Neural crest cell (in vitro differentiated cells): ENCODE measurements around the gene IL6. TPM values are rescaled to one million over a fixed set of nuclear protein-coding genes. Genes with fewer than 3 reads are reported as not detected.

Source experiments
- DNase-seq: peaks from one replicate; pipeline ENCODE4 v3.0.0; 2021; ENCODE audit warnings: low read depth, mixed read lengths, low spot score
- H3K27ac Mint-ChIP-seq: one replicate; pipeline ENCODE4 v1.8.0; 2021; ENCODE audit warnings: mild to moderate bottlenecking, mixed read lengths; ENCODE audit not compliant: unreplicated experiment
- H3K27me3 Mint-ChIP-seq: 2 replicates; pipeline ENCODE4 v1.8.0; 2021; ENCODE audit warnings: low read depth, mild to moderate bottlenecking, mixed read lengths
- H3K36me3 Mint-ChIP-seq: 2 replicates; pipeline ENCODE4 v1.8.0; 2021; ENCODE audit warnings: low read depth, mild to moderate bottlenecking, mixed read lengths
- H3K4me1 Mint-ChIP-seq: 2 replicates; pipeline ENCODE4 v1.8.0; 2021; ENCODE audit warnings: mixed read lengths
- H3K4me3 Mint-ChIP-seq: one replicate; pipeline ENCODE4 v1.8.0; 2021; ENCODE audit warnings: mild to moderate bottlenecking, mixed read lengths
- H3K9me3 Mint-ChIP-seq: 2 replicates; pipeline ENCODE4 v1.8.0; 2021; ENCODE audit warnings: mixed read lengths
- CTCF ChIP-seq: fragments of 200-600 bp; sonication (generic); conservative IDR thresholded peaks from 2 replicates; pipeline ENCODE4 v1.5.0; 2021; ENCODE audit warnings: antibody characterized with exemption, mild to moderate bottlenecking
- total RNA-seq: library from RNA; stranded (reverse); gene quantifications from 2 replicates; pipeline ENCODE4 v1.2.1, GENCODE V29; 2021

IL6 gene
- total RNA-seq, 1 donor from 2014 or later = not detected

GRCh38 chr7:22729180-22729825 lies 2.3 kb downstream of the IL6 start:
- H3K27me3 Mint-ChIP-seq = peaks cover 23% of the 10 kb centered on the region
- H3K4me1 Mint-ChIP-seq = peaks cover 14% of the 10 kb centered on the region
- no peak for TF ChIP-seq CTCF
- no peak overlapping the region for H3K4me3 Mint-ChIP-seq
- no peaks in the 10 kb centered on the region for H3K9me3 Mint-ChIP-seq
- H3K36me3 Mint-ChIP-seq = no peaks in the 10 kb centered on the region
- H3K27ac Mint-ChIP-seq = no peak overlapping the region
- DNase-seq = no peak

- H3K4me3 Mint-ChIP-seq = no peak overlapping the region
- peaks cover 23% of the 10 kb centered on the region for H3K27me3 Mint-ChIP-seq
- no peak overlapping the region for H3K27ac Mint-ChIP-seq
- H3K36me3 Mint-ChIP-seq = no peaks in the 10 kb centered on the region
- TF ChIP-seq CTCF = no peak
- no peaks in the 10 kb centered on the region for H3K9me3 Mint-ChIP-seq
- peaks cover 14% of the 10 kb centered on the region for H3K4me1 Mint-ChIP-seq
- no peak for DNase-seq
Observed at GRCh38 chr7:22730066-22730710, 3.2 kb downstream of the IL6 start.

- no peak overlapping the region for H3K4me3 Mint-ChIP-seq
- no peaks in the 10 kb centered on the region for H3K9me3 Mint-ChIP-seq
- TF ChIP-seq CTCF = no peak
- DNase-seq = no peak
- no peaks in the 10 kb centered on the region for H3K36me3 Mint-ChIP-seq
- H3K27ac Mint-ChIP-seq = no peak overlapping the region
- peaks cover 11% of the 10 kb centered on the region for H3K4me1 Mint-ChIP-seq
- peaks cover 21% of the 10 kb centered on the region for H3K27me3 Mint-ChIP-seq
Observed at GRCh38 chr7:22730921-22731654, 4.1 kb downstream of the IL6 start.

GRCh38 chr7:22731766-22732165 lies 4.8 kb downstream of the IL6 start:
- peaks cover 16% of the 10 kb centered on the region for H3K27me3 Mint-ChIP-seq
- H3K4me1 Mint-ChIP-seq = peaks cover 4% of the 10 kb centered on the region
- TF ChIP-seq CTCF = no peak
- H3K4me3 Mint-ChIP-seq = no peak overlapping the region
- H3K9me3 Mint-ChIP-seq = no peaks in the 10 kb centered on the region
- no peak overlapping the region for H3K27ac Mint-ChIP-seq
- H3K36me3 Mint-ChIP-seq = no peaks in the 10 kb centered on the region
- no peak for DNase-seq

- no peaks in the 10 kb centered on the region for H3K36me3 Mint-ChIP-seq
- peaks cover 10% of the 10 kb centered on the region for H3K27me3 Mint-ChIP-seq
- no peak for DNase-seq
- TF ChIP-seq CTCF = no peak
- no peak overlapping the region for H3K27ac Mint-ChIP-seq
- H3K4me3 Mint-ChIP-seq = no peak overlapping the region
- H3K9me3 Mint-ChIP-seq = peaks cover 7% of the 10 kb centered on the region
- no peaks in the 10 kb centered on the region for H3K4me1 Mint-ChIP-seq
Observed at GRCh38 chr7:22732556-22733126, 5.6 kb downstream of the IL6 start.
